GM18498 (cell line): ENCODE data around the gene CD47.

Experiments
- ATAC-seq: cut with Tn5 transposase; IDR thresholded peaks from one replicate; pipeline ENCODE4 v1.9.1; 2021; ENCODE audit warnings: mild to moderate bottlenecking, moderate library complexity; ENCODE audit not compliant: unreplicated experiment

Gene CD47

GRCh38 chr3:108021533-108021932 lies 69.3 kb downstream of the CD47 start:
- no peak for ATAC-seq

GRCh38 chr3:108021131-108021530 lies 69.7 kb downstream of the CD47 start:
- no peak for ATAC-seq

- no peak for ATAC-seq
Observed at GRCh38 chr3:108018552-108018951, 72.3 kb downstream of the CD47 start.

- no peak for ATAC-seq
Observed at GRCh38 chr3:108017587-108017986, 73.2 kb downstream of the CD47 start.

GRCh38 chr3:108014943-108015342 lies 75.9 kb downstream of the CD47 start:
- no peak for ATAC-seq

- ATAC-seq = no peak
Observed at GRCh38 chr3:108013141-108014055, 77.4 kb downstream of the CD47 start.

- ATAC-seq = no peak
Observed at GRCh38 chr3:108012304-108012703, 78.5 kb downstream of the CD47 start.

- no peak for ATAC-seq
Observed at GRCh38 chr3:108011616-108012015, 79.2 kb downstream of the CD47 start.

- ATAC-seq = no peak
Observed at GRCh38 chr3:108008931-108009639, 81.7 kb downstream of the CD47 start.

GRCh38 chr3:108008106-108008505 lies 82.7 kb downstream of the CD47 start:
- ATAC-seq = no peak

GRCh38 chr3:108006881-108007331 lies 83.9 kb downstream of the CD47 start:
- ATAC-seq = no peak

GRCh38 chr3:108006077-108006771 lies 84.6 kb downstream of the CD47 start:
- ATAC-seq = no peak

- ATAC-seq = no peak
Observed at GRCh38 chr3:108004647-108005046, 86.2 kb downstream of the CD47 start.

GRCh38 chr3:108001457-108001856 lies 89.4 kb downstream of the CD47 start:
- no peak for ATAC-seq

GRCh38 chr3:107999215-107999775 lies 91.5 kb downstream of the CD47 start:
- no peak for ATAC-seq

- ATAC-seq = no peak
Observed at GRCh38 chr3:107997671-107998070, 93.2 kb downstream of the CD47 start.

GRCh38 chr3:107995823-107996222 lies 95.0 kb downstream of the CD47 start:
- ATAC-seq = no peak

GRCh38 chr3:107994956-107995715 lies 95.7 kb downstream of the CD47 start:
- ATAC-seq = no peak

GRCh38 chr3:107994181-107994580 lies 96.7 kb downstream of the CD47 start:
- no peak for ATAC-seq

- no peak for ATAC-seq
Observed at GRCh38 chr3:107993771-107994170, 97.1 kb downstream of the CD47 start.
